HG03064 (cell line): ENCODE data around the gene PCGF3.
A peak's percentile ranks its signal among the peaks of the same experiment; 100 is the strongest.
"Not testable (repeated sequence)": the region's sequence is repeated elsewhere in the genome, so short reads cannot be mapped to it uniquely, and the experiment has no call there.

Experiments used
- ATAC-seq: cut with Tn5 transposase; IDR thresholded peaks from one replicate; pipeline ENCODE4 v1.9.1; 2021; ENCODE audit warnings: low read depth; ENCODE audit not compliant: unreplicated experiment

The PCGF3 gene

DNA sequence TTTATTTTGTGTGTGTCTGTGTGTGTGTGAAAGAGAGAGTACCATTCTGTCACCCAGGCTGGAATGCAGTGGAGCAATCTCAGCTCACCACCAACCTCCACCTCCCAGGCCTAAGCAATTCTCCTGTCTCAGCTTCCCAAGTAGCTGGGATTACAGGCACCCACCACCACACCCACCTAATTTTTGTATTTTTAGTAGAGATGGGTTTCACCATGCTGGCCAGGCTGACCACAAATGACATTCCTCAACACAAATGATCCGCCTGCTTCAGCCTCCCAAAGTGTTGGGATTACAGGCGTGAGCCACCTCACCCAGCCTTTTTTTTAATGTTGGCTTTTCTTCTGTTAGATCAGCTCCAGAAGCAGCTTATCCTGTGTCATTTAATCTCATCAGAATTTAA, 69.9 kb downstream of the PCGF3 start:
- not testable (repeated sequence) for ATAC-seq

DNA sequence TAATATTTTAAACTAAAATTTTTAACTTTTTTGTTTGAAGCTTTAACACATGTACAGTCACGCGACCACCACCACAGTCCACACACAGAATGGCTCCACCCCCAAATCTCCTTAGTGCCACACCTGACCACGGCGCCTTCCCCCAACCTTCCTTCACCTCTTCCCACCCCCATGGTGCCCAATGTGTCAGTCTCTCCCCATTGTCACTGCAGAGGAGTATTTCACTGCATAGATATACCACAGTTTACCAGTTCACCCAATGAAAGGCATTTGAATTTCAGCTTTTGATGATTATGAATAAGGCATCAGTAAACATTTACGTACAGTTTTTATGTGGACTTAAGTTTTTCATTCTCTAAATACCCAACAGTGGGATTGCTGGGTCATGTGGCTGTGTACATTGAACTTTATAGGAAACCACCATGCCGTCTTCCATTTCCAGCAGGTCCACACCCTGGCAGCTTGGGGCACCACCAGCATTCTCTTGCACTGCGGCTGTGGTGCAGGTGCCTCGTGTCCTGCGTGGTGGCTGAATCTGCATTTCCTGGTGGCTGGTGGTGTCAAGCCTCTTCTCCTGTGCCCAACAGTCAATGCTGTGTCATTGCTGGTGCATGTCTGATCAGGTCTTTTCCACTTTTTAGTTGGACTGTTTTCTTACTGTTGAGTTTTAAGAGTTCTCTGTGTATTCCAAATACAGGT, 71.3 kb downstream of the PCGF3 start:
- ATAC-seq: no peak

DNA sequence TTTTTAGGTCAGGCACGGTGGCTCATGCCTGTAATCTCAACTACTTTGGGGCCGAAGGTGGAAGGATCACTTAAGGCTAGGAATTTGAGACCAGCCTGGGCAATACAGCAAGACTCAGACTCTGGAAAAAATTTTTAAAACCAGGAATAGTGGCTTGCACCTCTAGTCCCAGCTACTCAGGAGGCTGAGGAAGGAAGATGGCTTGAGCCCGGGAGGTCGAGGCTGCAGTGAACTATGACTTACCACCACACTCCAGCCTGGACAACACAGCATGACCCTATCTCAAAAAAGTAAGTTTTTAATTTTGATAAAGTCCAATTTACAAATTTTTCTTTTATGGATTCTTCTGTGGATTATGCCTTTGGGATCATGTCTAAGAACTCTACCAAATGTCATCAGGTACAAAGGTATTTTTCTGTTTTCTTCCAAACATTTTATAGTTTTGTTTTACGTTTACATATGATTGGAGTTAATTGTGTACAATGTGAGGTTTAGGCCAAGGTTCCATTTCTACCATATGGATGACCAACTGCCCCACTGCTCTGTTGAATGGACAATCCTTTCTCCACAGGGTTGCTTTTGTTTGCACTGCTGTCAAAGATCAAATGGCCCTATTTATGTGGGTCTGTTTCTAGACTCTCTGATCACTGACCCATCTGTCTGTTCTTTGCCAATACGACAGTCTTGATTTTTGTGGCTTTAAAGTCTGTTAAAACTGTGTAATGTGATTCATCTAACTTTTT, 72.1 kb downstream of the PCGF3 start:
- ATAC-seq: no peak

DNA sequence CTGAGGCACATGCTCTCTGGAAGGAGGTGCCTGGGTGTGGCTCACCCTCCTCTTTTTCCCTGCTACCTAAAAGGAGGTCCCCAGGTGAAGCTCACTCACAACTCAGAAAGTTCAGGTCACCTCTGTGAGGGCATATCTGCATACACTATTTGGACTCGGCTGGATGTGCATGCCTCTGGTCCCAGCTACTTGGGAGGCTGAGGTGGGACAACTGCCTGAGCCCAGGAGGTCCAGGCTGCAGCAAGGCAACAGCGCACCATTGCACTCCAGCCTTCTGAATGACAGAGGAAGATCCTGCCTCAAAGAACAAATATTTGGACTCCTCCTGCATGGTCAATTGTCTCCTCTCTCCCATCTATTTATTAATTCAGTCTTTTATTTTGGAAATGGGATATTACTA, 73.9 kb downstream of the PCGF3 start:
- no peak for ATAC-seq

DNA sequence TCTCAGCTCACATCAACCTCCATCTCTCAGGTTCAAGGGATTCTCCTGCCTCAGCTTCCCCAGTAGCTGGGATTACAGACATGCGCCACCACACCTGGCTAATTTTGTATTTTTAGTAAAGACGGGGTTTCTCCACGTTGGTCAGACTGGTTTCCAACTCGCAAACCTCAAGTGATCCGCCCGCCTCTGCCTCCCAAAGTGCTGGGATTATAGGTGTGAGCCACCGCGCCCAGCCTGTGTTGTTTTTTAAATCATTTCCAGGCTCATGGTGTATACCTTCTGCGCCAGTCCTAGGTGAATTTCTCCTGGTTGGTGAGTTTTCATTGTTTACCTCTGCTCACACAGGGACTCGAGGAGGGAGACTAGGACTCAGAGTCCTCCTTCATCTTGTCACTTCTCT, 74.6 kb downstream of the PCGF3 start:
- ATAC-seq: not testable (repeated sequence)

DNA sequence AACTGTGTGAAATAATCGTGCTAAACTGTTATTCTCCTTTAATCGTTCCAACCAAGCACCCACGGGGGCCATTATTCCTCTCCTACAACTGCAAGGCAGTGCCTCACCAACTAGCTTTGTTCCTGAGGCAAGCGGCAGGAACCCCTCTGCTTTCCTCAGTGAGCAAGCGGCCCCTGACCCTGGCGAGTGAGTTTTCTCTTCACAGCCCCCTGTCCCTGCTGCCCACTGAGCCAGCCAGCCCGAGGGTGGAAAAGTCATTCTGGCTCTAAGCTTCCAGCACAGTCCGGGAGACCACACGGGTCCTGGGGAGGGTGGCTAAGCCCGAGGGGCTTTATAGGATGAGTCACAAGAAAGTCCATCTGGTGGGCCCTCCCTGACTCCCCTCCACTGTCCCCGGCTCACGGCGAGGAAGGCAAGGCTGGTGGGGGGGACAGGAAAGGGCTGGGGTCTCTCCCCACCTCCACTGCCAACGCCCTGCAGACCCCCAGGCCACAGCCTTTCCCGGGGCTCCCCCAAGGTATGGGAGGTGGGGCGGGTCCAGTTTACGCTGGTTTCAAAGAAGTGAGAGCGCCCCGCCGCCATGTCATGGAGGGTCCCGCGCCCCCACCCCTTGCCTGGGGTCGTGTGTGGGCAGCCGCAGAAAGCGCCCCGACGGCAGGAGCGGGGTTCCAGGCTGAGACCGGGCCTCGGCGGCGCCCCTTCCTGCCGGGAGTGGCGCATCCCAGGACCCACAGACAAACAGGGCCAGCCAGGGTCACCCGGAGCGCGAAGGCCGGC, 75.3 kb downstream of the PCGF3 start:
- no peak for ATAC-seq

DNA sequence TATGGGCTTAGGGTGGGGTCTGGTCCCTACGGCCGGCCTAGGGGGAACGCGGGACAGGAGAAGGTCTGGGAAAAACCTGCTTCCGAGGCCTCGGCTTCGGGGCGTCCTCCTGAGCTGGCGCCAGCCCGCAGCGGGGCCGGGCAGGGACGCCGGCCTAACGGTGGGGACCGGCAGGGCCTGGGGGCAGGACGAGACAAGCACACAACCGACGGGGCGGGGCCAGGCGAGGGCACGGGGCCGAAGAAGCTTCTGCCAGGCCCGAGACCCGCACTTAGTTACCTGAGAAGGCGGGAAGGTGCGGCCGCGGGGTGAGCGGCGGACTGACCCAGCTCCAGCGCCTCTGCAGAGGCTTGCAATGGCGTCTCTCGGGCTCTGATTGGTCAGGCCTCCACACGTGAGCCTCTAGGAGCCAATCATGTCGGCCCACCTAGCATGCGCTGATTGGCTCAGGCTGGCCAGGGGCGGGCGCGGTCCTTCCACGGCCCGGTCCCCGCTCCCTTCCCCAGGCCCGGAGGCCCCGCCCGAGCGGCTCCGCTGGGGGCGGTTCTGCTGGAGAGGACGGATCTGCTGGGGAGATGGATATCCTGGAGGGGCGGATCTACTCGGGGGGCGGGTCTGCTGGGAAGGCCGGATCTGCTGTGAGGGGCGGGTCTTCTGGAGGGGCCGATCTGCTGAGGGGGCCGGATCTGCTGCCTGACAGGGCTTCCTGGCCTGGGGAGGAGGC, 76.0 kb downstream of the PCGF3 start:
- ATAC-seq: peak; percentile 95

DNA sequence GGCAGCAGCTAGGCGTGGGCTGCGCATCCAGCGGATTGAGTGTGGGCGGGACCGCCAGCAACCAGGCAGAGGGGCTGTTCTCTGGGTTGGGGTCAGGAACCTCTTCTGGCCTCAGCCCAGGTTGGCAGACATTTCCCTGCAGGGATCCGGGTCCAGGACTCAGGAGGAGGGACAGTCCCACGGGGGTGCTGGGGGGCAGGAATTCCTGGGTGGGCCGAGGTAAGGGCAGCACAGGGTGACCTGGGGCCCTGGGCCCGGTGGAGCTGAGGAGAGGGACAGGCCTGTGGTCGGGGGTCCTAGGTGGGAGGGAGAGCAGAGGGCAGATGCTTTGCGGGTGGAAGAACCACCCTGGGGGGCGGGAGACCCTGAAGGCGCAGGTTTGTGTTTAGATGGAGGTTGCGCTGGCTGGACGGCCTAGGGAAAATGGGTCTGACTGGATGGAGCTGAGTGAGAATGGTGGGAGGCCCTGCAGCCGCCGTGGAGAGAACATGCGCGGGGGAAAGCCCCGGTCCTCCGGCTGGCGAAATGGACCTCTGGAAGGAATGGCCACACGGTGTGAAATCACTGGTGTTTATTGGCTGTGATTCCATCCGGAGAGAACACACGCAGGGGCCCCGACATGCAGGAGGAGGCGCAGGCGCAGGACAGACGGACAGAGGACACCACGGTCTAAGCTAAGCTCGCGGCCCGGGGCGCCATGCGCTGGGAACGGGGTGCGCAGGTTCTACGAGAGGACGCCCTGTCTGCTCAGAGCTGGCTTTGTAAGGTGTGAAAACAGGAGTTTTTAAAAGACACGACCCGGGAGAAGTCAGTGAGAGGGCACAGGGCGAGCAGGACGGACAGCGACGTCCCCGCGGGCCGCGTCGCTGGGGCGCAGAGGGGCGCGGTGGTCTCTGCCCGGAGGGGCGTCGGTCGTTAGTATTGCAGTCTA, 79.0 kb downstream of the PCGF3 start:
- ATAC-seq: no peak

DNA sequence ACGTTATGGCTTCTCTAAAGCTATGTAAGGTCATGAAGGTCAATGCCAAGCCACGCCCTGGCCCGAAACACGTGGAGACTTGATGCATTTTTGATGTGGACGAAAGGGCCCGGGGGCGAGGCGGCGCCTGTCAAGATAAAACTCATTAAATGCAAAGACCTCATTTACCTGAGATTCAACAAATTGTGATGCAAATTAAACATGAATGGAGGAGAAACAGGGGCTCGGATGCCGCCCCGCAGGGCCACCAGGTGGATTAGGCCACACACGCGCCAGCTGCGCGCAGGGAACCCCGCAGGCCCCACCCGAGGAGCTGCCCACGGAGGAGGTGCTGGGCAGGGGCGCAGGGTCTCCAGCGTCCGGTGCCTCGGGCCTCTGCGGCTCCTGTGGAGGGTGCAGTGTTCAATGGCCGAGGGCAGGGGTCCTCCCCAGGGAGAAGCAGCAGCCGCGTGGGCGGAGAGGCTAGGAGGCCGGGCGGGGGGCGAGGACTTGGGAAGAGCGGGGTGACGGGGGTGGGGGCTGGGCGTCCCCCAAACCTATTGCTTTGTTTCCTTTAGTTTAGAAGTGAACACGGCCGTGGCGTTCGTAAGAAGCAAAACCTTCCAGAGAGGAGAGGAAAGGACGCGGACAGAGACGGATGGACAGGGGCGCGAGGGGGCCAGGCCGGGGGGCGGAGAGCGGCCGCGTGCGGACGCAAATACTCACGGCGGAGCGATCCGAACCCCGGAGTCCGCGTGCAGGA, 79.9 kb downstream of the PCGF3 start:
- no peak for ATAC-seq

DNA sequence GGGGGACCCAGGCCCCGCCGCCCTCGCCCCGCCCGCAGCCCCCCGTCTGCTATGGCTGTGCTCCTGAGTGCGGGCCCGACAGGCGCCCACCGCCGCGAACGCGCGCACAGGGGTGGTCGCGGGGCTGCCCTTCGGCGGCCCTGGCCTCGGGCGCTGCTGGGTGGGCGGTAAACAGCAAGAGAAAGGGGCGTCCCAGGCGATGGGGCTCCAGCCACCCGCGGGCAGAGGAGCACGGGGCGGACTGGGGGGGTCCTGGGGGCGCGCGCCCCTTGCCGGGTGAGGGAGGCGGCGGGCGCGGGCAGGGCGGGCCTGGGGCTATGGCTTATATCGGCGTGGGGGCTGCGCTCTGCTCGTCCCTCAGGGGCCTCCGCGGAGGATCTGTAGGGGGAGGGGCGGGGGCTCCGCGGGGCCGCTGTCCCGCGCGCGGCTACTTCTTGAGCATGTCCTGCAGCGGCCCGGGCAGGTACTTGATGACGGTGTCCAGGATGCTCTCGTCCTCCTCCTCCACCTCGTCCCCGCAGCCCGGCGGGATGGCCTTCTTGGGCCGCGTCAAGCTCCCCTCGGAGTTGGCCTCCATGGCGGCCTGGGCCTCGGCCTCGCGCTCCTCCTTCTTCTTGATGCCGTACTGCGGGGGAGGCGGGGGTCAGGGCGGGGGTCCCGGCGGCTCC, 80.6 kb downstream of the PCGF3 start:
- ATAC-seq: no peak

DNA sequence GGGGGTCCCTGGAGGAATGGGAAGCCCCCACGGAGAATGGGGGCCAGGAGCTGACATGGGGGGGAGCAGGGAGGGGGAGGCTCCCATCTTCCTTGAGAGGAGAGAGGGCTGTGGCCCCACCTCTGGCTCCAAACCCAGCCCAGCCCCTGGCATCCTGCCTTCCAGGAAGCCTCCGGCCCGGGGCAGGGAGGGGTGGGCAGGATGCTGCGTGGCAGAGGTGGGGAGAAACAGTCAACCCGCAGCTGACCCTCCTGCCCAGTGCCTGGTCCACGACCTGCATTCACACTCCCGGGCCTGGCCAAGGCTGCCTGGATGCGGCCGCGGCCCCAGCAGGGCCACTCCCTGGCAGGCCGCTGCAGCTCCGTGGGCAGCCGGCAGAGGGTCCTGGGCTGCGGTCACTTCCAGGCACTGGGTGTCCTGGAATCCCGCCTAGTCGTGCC, 81.2 kb downstream of the PCGF3 start:
- ATAC-seq: no peak

DNA sequence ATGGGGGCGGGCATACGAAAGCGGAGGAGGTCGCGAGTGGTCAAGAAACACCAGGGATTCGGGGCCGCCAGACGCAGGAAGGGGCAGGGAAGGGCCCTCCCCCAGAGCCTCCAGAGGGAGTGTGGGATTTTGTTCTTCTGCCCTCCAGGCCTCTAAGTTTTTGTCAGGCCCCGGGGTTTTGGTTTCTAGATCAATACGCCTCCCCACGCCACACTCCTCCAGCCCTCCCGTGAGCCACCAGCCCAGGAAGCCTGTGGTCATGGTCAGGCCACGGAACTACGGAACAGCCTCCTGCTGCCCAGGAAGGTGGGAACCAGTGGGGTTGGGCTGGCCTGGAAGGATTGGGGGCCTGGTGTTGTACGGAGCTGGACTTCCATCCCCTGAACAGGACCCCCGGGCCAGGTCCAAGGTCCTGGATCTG, 81.9 kb downstream of the PCGF3 start:
- ATAC-seq: no peak

DNA sequence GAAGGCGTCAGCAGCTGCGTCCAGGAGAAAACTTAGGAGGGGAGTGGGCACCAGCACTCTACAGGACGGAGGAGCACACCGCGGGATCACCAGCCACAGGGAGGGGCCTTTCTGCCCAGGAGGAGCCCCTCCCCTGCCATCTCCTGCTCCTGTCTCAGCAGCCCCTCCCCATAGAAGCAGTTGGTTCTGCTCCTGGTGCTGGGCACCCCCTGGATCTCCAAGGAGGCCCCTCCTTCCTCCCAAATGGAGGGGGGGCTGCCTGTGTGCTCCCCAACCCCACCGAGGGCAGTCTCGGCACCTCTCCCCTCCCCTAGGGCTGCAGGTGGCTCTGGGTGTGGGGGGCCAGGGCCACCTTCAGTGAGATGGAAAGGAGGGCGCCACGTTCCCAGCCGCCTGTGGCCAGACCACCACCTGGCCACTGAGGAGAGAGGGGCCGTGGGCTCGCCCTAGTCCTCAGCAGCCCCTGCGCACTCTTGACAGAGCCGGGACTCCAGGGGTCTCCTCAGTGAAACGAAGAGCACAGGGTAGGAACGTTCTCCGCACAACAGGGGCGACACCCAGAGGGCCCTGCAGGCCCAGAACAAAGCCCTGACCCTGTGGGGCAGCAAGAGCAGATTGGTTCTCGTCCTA, 82.5 kb downstream of the PCGF3 start:
- no peak for ATAC-seq

DNA sequence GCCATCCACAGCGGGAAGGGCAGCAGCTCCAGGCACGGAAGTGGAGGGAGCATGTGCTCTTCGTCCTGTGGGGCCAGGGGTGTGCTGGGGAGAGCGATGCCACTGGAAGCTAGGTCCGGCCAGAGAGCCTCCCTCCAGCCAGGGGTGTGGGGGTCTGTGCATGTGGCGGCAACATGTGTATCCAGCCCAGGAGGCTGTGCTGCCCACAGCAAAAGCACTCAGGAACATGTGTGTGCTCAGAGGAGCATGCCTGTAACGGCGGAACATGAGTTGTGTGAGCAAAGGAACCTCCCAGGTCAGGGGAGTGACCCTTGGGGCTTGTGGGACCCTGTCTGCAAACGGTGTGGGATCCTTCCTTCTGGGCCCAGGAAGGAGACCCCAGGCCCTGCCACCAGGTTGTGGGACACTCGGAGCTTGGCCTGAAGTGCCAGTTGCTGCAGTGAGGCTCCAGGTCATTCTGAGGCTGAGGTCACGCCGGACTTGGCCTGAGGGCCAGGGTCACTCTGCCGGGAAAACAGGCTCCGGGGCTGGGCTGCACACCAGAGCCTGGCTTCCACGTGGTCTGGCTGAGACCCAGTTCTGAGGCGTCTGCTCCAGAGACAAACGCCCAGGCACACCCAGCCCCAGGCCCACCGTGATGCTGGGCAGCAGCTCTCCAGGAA, 83.1 kb downstream of the PCGF3 start:
- no peak for ATAC-seq

DNA sequence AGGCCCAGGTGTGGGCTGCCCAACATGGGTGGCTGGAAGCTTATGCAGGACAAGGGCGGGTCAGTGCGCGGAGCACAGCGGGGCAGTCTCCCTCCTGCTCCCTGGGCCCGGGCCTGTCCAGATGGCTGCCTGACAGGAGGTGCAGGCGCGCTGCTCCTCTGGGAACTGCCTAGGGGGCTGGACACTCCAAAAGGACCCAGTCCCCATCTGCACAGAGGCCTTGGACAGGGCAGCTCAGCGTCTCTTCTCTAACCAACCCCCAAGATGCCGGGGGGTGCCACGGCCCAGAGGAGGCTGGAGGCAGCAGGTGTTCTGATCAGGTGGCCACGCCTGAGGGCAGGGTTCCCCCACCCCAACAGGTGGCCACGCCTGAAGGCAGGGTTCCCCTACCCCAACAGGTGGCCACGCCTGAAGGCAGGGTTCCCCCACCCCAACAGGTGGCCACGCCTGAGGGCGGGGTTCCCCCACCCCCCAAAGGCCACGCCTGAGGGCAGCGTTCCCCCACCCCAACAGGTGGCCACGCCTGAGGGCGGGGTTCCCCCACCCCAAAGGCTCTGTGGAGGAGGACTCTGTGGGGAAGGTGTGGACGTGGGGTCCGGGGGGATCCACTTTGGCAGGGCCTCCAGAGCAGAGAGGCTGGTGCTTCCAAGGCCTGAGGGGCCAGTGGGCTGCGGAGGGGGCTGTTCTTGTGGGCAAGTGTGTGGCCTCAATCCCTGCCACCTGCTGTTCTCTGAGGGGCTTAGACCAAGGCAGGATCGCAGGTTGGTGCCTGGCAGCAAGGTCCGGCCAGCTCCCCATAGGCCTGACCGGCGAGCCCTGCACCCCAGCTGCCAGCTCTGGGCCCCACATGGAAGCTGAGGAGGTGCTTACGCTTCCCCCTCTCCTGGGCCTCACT, 84.2 kb downstream of the PCGF3 start:
- no peak for ATAC-seq

DNA sequence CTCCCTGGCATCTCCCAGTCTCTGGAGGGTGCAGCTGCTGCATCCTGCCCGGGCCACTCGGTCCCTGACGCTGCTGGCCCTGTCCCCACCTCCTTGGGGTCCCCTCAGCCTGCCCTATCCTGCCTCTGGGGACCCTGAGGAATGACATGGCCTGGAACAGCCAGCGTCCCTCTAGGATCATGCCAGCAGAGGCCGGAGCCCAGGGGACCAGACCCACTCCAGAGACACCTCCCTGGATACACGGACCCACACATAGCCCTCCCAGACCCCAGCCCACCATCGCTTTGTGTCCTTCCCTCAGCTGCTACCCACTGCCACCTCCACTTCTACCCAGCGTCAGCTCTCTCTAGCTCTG, 84.8 kb downstream of the PCGF3 start:
- no peak for ATAC-seq
